Stimulated activated CD8-positive, alpha-beta memory T cell treated with anti-CD3 and anti-CD28 coated beads, Interleukin-2, amount 100 ng/mL, for 48 hours (primary cell): ENCODE data around the gene LLPH.
"Not testable (repeated sequence)": the region's sequence is repeated elsewhere in the genome, so short reads cannot be mapped to it uniquely, and the experiment has no call there.

ENCODE experiments used
- DNase-seq, 2 donors: peaks; one replicate each; pipeline ENCODE4 v3.0.0-alpha.2; 2020; ENCODE audit warnings: low read depth in 2 of 2

The LLPH gene

GRCh38 chr12:66130267-66131066 is at the start of gene LLPH:
TSS of gene LLPH (minus strand) at chr12:66130750. CDS start at chr12:66129106, 1,644 bp downstream.
- peak; percentile 78 to 86 for DNase-seq

GRCh38 chr12:66176105-66176900 is 45.8 kb upstream of the LLPH start:
- no peak for DNase-seq

GRCh38 chr12:66174391-66175325 is 44.1 kb upstream of the LLPH start:
- not testable (repeated sequence) for DNase-seq

GRCh38 chr12:66170606-66171005 is 40.1 kb upstream of the LLPH start:
- DNase-seq = no peak

GRCh38 chr12:66169221-66170170 is 38.9 kb upstream of the LLPH start, which contains the start of gene TMBIM4:
TSS of gene TMBIM4 (minus strand) at chr12:66169996. CDS start at chr12:66169951, 45 bp downstream.
- peak; percentile 77 to 79 for DNase-seq

- DNase-seq = no peak
Measured at GRCh38 chr12:66168410-66168809, 37.9 kb upstream of the LLPH start.

- DNase-seq = no peak
Measured at GRCh38 chr12:66166561-66166960, 36.0 kb upstream of the LLPH start.

- no peak for DNase-seq
Measured at GRCh38 chr12:66165141-66165540, 34.6 kb upstream of the LLPH start.

- DNase-seq = no peak
Measured at GRCh38 chr12:66164349-66164821, 33.8 kb upstream of the LLPH start.

GRCh38 chr12:66163289-66163688 is 32.7 kb upstream of the LLPH start:
- no peak for DNase-seq

GRCh38 chr12:66162701-66163100 is 32.2 kb upstream of the LLPH start:
- DNase-seq = no peak

GRCh38 chr12:66160704-66161103 is 30.2 kb upstream of the LLPH start:
- no peak for DNase-seq

- no peak for DNase-seq
Measured at GRCh38 chr12:66159123-66159522, 28.6 kb upstream of the LLPH start.

GRCh38 chr12:66156654-66157053 is 26.1 kb upstream of the LLPH start:
- DNase-seq = no peak

- DNase-seq = no peak
Measured at GRCh38 chr12:66154776-66155175, 24.2 kb upstream of the LLPH start.

GRCh38 chr12:66152732-66153131 is 22.2 kb upstream of the LLPH start:
- no peak for DNase-seq

- no peak for DNase-seq
Measured at GRCh38 chr12:66149702-66150398, 19.3 kb upstream of the LLPH start.

- DNase-seq = no peak
Measured at GRCh38 chr12:66144791-66145754, 14.5 kb upstream of the LLPH start.

GRCh38 chr12:66143868-66144267 is 13.3 kb upstream of the LLPH start:
- no peak for DNase-seq
